Adrenal gland (tissue), 5 donors: ENCODE measurements around the gene PRSS1.

Experiments
- POLR2A ChIP-seq, 2 donors: fragments of 450-650 bp; IDR thresholded peaks; one replicate each; pipeline ENCODE4 v1.6.1; 2017; ENCODE audit warnings: antibody characterized with exemption in 2 of 2, mild to moderate bottlenecking in 2 of 2, moderate library complexity in 1 of 2
- TF ChIP-seq, protein P1 (sequence below), 6 experiments: fragments of 450-650 bp in 4 of 6; fragments of 200-600 bp in 2 of 6; sonication (generic) in 1 of 6; IDR thresholded peaks; 1 replicate in 5 of 6; 2 replicates in 1 of 6; pipeline versions ENCODE4 v1.5.1 to v1.8.0; 2016 to 2021; ENCODE audit warnings: antibody characterized with exemption in 6 of 6, mild to moderate bottlenecking in 2 of 6, moderate library complexity in 1 of 6
- donor health status: DM: no; HTN: no; CAD: no.

GRCh38 chr7:142776206-142776844 lies 27.1 kb downstream of the PRSS1 start:
- TF ChIP-seq, protein P1, sequence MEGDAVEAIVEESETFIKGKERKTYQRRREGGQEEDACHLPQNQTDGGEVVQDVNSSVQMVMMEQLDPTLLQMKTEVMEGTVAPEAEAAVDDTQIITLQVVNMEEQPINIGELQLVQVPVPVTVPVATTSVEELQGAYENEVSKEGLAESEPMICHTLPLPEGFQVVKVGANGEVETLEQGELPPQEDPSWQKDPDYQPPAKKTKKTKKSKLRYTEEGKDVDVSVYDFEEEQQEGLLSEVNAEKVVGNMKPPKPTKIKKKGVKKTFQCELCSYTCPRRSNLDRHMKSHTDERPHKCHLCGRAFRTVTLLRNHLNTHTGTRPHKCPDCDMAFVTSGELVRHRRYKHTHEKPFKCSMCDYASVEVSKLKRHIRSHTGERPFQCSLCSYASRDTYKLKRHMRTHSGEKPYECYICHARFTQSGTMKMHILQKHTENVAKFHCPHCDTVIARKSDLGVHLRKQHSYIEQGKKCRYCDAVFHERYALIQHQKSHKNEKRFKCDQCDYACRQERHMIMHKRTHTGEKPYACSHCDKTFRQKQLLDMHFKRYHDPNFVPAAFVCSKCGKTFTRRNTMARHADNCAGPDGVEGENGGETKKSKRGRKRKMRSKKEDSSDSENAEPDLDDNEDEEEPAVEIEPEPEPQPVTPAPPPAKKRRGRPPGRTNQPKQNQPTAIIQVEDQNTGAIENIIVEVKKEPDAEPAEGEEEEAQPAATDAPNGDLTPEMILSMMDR (IDR thresholded peaks at IDR 0.05), result no peak
- TF ChIP-seq POLR2A (IDR thresholded peaks at IDR 0.05), result no peak
